ENCODE data around the gene FLNA. TPM values are rescaled to one million over a fixed set of nuclear protein-coding genes. Genes with fewer than 3 reads are reported as not detected.
A peak's percentile ranks its signal among the peaks of the same experiment; 100 is the strongest.

FLNA gene, protein sequence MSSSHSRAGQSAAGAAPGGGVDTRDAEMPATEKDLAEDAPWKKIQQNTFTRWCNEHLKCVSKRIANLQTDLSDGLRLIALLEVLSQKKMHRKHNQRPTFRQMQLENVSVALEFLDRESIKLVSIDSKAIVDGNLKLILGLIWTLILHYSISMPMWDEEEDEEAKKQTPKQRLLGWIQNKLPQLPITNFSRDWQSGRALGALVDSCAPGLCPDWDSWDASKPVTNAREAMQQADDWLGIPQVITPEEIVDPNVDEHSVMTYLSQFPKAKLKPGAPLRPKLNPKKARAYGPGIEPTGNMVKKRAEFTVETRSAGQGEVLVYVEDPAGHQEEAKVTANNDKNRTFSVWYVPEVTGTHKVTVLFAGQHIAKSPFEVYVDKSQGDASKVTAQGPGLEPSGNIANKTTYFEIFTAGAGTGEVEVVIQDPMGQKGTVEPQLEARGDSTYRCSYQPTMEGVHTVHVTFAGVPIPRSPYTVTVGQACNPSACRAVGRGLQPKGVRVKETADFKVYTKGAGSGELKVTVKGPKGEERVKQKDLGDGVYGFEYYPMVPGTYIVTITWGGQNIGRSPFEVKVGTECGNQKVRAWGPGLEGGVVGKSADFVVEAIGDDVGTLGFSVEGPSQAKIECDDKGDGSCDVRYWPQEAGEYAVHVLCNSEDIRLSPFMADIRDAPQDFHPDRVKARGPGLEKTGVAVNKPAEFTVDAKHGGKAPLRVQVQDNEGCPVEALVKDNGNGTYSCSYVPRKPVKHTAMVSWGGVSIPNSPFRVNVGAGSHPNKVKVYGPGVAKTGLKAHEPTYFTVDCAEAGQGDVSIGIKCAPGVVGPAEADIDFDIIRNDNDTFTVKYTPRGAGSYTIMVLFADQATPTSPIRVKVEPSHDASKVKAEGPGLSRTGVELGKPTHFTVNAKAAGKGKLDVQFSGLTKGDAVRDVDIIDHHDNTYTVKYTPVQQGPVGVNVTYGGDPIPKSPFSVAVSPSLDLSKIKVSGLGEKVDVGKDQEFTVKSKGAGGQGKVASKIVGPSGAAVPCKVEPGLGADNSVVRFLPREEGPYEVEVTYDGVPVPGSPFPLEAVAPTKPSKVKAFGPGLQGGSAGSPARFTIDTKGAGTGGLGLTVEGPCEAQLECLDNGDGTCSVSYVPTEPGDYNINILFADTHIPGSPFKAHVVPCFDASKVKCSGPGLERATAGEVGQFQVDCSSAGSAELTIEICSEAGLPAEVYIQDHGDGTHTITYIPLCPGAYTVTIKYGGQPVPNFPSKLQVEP (N-terminal part only)
- 225 TPM for total RNA-seq
- long read RNA-seq, full-length matches to known transcripts = 17 of 381 reads
- long read RNA-seq, partial matches to known transcripts = 308 of 381 reads
- long read RNA-seq, other reads (novel, unspliced or antisense) = 56 of 381 reads

DNA sequence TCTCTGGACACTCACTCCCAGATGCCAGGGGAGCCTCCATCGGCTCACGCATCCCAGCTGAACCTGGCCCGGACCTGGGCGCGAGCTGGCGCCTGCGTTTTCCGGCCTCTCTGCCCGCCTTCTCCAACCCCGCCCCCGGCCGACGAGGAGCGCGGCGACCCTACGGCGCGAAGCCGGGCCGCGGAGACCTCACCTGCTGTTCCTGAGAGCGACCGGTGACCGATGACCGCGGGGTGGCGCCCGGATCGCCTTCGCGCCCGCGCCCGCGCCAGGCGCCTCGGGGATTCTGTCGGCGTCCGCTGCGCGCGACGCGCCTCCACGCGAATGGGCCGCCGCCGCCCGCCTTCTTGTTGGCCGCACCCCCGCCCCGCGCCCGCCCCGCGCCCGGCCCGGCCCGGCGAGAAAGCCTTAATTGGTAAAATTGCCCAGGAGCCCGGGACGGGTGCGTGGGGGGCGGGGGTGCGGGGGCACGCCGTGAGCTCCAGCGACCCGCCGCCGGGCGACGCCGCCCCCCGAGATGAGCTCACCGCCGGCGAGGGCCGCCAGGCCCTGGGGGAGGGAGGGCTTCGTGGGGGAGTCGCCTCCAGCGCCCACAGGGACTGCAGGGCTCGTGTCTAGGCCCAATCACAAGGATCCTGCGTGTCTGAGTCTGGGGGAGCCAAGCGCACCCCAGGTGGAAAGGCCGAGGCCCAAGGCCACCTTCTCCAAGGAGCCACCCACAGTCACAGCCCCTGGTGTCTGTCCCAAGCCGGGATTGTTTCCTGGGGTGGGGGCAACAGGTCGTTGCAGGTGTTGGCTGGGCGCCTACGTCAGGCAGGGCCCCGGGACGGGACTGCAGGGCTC, at the start of gene FLNA:
FLNA (minus strand) TSS at position 322 of the 843 bp plus-strand sequence. CDS start 3,389 bp downstream, outside the sequence.
- TF ChIP-seq, protein P1, sequence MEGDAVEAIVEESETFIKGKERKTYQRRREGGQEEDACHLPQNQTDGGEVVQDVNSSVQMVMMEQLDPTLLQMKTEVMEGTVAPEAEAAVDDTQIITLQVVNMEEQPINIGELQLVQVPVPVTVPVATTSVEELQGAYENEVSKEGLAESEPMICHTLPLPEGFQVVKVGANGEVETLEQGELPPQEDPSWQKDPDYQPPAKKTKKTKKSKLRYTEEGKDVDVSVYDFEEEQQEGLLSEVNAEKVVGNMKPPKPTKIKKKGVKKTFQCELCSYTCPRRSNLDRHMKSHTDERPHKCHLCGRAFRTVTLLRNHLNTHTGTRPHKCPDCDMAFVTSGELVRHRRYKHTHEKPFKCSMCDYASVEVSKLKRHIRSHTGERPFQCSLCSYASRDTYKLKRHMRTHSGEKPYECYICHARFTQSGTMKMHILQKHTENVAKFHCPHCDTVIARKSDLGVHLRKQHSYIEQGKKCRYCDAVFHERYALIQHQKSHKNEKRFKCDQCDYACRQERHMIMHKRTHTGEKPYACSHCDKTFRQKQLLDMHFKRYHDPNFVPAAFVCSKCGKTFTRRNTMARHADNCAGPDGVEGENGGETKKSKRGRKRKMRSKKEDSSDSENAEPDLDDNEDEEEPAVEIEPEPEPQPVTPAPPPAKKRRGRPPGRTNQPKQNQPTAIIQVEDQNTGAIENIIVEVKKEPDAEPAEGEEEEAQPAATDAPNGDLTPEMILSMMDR (IDR thresholded peaks at IDR 0.05; ENCODE audit: borderline replicate concordance) = peak; percentile 34
- intact Hi-C loops (cut with micrococcal nuclease) = no loop called here
- no peaks in the 10 kb centered on the region for H3K36me3 ChIP-seq
- H3K9me3 ChIP-seq (replicated peaks) = no peaks in the 10 kb centered on the region
- peaks cover 44% of the 10 kb centered on the region for H3K4me1 ChIP-seq
- H3K4me3 ChIP-seq = peak within 1 kb of the TSS; percentile 87
- H3K27me3 ChIP-seq (ENCODE audit: low read depth) = no peaks in the 10 kb centered on the region
- H3K27ac ChIP-seq (replicated peaks) = peak within 1 kb of the TSS; percentile 95
- peak; percentile 48 for DNase-seq

GRCh38 chrX:154420402-154420756, 45.9 kb upstream of the FLNA start:
- Histone ChIP-seq H3K9me3 (replicated peaks) (no peaks in the 10 kb centered on the region), H3K27me3 (ENCODE audit: low read depth) (no peaks in the 10 kb centered on the region), H3K4me3 (peak overlapping the region; percentile 60), H3K4me1 (peaks cover 10% of the 10 kb centered on the region), H3K36me3 (no peaks in the 10 kb centered on the region), H3K27ac (replicated peaks) (peak overlapping the region; percentile 84)
- TF ChIP-seq, protein P1 (IDR thresholded peaks at IDR 0.05; ENCODE audit: borderline replicate concordance) = no peak
- intact Hi-C loops (cut with micrococcal nuclease) = no loop called here
- DNase-seq = no peak

- intact Hi-C loops (cut with micrococcal nuclease) = no loop called here
- peak overlapping the region; percentile 84 for H3K27ac ChIP-seq (replicated peaks)
- peak; percentile 46 for DNase-seq
- no peaks in the 10 kb centered on the region for H3K27me3 ChIP-seq (ENCODE audit: low read depth)
- TF ChIP-seq, protein P1 (IDR thresholded peaks at IDR 0.05; ENCODE audit: borderline replicate concordance) = no peak
- H3K9me3 ChIP-seq (replicated peaks) = no peaks in the 10 kb centered on the region
- peak overlapping the region; percentile 60 for H3K4me3 ChIP-seq
- H3K36me3 ChIP-seq = no peaks in the 10 kb centered on the region
- peaks cover 10% of the 10 kb centered on the region for H3K4me1 ChIP-seq
Observed at GRCh38 chrX:154419688-154420401, 45.4 kb upstream of the FLNA start.

DNA sequence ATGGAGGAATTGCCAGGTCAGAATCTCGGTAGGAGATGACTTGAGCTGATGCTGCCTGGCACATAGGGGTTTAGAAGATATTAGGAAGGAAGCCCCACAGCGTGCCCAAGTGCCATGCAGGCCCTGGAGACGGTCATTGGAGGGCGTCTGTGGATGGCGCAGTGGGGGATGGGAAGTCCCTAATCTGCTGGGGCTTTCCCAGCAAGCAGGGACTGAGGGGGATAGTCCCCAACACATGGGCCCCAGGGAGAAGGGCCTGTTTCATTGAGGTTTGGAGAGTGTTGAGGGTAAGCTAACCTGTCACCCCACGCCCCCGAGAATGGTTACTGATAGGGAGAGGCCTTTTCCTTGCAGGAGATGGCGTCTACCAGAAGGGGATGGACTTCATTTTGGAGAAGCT, 44.8 kb upstream of the FLNA start:
- H3K4me1 ChIP-seq = peaks cover 10% of the 10 kb centered on the region
- TF ChIP-seq, protein P1 (IDR thresholded peaks at IDR 0.05; ENCODE audit: borderline replicate concordance) = no peak
- H3K9me3 ChIP-seq (replicated peaks) = no peaks in the 10 kb centered on the region
- DNase-seq = no peak
- H3K27ac ChIP-seq (replicated peaks) = peak overlapping the region; percentile 84
- intact Hi-C loops (cut with micrococcal nuclease) = no loop called here
- no peaks in the 10 kb centered on the region for H3K36me3 ChIP-seq
- H3K27me3 ChIP-seq (ENCODE audit: low read depth) = no peaks in the 10 kb centered on the region
- no peak overlapping the region for H3K4me3 ChIP-seq

Measured in left ventricle myocardium inferior (tissue), 1 donor.